ENCODE results near the gene IQCF5.
"Not testable (repeated sequence)": the region's sequence is repeated elsewhere in the genome, so short reads cannot be mapped to it uniquely, and the experiment has no call there.

The IQCF5 gene

GRCh38 chr3:51862886-51863285 lies 12.5 kb downstream of the IQCF5 start:
- no peak for DNase-seq

- no peak for DNase-seq
Observed at GRCh38 chr3:51860703-51861665, 14.4 kb downstream of the IQCF5 start, which contains the start of gene IQCF2. Gene IQCF2 (plus strand): TSS chr3:51861615. CDS start chr3:51861667, 52 bp downstream.

- DNase-seq, result not testable (repeated sequence)
Observed at GRCh38 chr3:51855411-51855810, 20.0 kb downstream of the IQCF5 start.

- DNase-seq, result no peak
Observed at GRCh38 chr3:51845129-51845528, 30.3 kb downstream of the IQCF5 start.

- DNase-seq, result no peak
Observed at GRCh38 chr3:51836606-51837005, 38.8 kb downstream of the IQCF5 start.

GRCh38 chr3:51830836-51831385 lies 44.5 kb downstream of the IQCF5 start:
- DNase-seq, result no peak

GRCh38 chr3:51830345-51830744 lies 45.1 kb downstream of the IQCF5 start:
- no peak for DNase-seq

GRCh38 chr3:51828297-51828696 lies 47.1 kb downstream of the IQCF5 start:
- DNase-seq, result no peak

Measured in stimulated activated CD4-positive, alpha-beta T cell treated with anti-CD3 and anti-CD28 coated beads, Interleukin-4, amount 100 ng/mL, for 24 hours (primary cell).